Epithelial cell of esophagus (primary cell): ENCODE data around the gene TYRP1.
A peak's percentile ranks its signal among the peaks of the same experiment; 100 is the strongest.

Experiments used
- DNase-seq: peaks from one replicate; pipeline ENCODE4 v3.0.0; 2010; ENCODE audit warnings: low read depth
- H3K4me3 ChIP-seq: 2 replicates; pipeline ENCODE4 v1.5.1; 2011; ENCODE audit warnings: mild to moderate bottlenecking, low read length, control low read depth
- TF ChIP-seq, protein P1 (sequence below): IDR thresholded peaks from 2 replicates; pipeline ENCODE4 v1.5.1; 2011; ENCODE audit warnings: low read depth, mild to moderate bottlenecking, low read length, control low read depth, inconsistent platforms; ENCODE audit not compliant: insufficient read depth; ENCODE audit errors: missing control alignments

TYRP1 gene

DNA sequence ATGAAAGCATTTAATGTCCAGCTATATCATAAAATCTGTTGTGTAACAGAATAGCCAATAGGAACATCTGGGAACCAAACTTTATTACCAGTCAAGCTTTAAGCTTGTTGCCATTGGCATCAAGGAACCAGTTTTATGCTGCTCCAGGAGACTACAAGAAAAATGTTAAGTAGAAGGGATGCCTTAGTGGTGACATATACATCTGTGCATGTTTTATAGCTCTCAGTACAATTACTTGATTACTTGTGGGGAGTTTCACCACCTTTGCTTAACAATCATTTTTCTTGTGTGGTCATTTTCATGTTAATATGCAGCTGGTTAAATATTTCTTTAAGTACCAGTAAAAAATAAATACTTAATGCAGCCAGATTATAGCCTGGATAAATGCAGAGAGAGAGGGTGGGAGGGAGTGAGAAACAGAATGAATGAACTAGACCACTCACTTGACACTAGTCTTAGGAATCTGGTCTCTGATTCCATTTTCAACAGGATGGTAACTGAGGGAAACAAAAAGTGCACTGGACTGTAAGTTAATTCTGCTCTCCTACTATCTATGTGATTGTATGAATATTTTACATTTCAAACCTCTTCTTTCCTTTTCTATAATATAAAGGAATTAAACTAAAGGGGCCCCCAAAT is 45.9 kb downstream of the TYRP1 start:
- no peak overlapping the region for H3K4me3 ChIP-seq
- DNase-seq = peak; percentile 65
- TF ChIP-seq, protein P1, sequence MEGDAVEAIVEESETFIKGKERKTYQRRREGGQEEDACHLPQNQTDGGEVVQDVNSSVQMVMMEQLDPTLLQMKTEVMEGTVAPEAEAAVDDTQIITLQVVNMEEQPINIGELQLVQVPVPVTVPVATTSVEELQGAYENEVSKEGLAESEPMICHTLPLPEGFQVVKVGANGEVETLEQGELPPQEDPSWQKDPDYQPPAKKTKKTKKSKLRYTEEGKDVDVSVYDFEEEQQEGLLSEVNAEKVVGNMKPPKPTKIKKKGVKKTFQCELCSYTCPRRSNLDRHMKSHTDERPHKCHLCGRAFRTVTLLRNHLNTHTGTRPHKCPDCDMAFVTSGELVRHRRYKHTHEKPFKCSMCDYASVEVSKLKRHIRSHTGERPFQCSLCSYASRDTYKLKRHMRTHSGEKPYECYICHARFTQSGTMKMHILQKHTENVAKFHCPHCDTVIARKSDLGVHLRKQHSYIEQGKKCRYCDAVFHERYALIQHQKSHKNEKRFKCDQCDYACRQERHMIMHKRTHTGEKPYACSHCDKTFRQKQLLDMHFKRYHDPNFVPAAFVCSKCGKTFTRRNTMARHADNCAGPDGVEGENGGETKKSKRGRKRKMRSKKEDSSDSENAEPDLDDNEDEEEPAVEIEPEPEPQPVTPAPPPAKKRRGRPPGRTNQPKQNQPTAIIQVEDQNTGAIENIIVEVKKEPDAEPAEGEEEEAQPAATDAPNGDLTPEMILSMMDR = no peak

- peak; percentile 97 for DNase-seq
- no peak overlapping the region for H3K4me3 ChIP-seq
- TF ChIP-seq, protein P1 = no peak
Measured at GRCh38 chr9:12740845-12741244, 47.7 kb downstream of the TYRP1 start.

- H3K4me3 ChIP-seq = no peak overlapping the region
- DNase-seq = peak; percentile 79
- TF ChIP-seq, protein P1 = no peak
Measured at GRCh38 chr9:12748016-12748415, 54.8 kb downstream of the TYRP1 start.

GRCh38 chr9:12748954-12749353 is 55.8 kb downstream of the TYRP1 start:
- DNase-seq = no peak
- no peak overlapping the region for H3K4me3 ChIP-seq

DNA sequence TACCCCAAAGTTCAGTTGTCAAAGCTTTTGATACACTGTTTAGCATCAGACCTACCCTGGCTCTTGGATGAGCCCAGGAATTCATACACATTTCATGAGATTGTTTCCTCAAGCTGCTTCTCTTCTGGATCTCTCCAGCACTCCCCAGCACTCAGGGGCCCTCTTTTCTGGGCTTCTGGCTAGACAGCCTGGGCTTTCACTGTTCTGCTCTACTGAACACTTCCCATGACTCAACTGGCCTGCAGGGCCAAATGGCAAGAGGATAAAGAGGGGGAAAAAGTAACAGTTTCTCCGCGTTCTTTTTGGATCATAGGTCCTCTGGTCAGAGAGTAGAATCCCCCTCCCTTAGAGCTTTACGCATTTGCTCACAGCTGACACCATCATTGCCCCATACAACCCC is 60.7 kb downstream of the TYRP1 start:
- no peak for DNase-seq
- TF ChIP-seq, protein P1 = no peak

More at GRCh38 chr9:12748954-12749353, 55.8 kb downstream of the TYRP1 start:
- TF ChIP-seq, protein P1 = no peak

GRCh38 chr9:12759761-12760160 is 66.6 kb downstream of the TYRP1 start:
- TF ChIP-seq, protein P1 = no peak
- H3K4me3 ChIP-seq = no peak overlapping the region
- peak; percentile 64 for DNase-seq

More for the DNA sequence above, 60.7 kb downstream of the TYRP1 start:
- no peak overlapping the region for H3K4me3 ChIP-seq
